Ecto neural progenitor cell (in vitro differentiated cells): Measurements from ENCODE around the gene DCLK1.
"Not testable (repeated sequence)": the region's sequence is repeated elsewhere in the genome, so short reads cannot be mapped to it uniquely, and the experiment has no call there.

Experiments
- DNase-seq: peaks from one replicate; pipeline ENCODE4 v3.0.0-alpha.2; 2018; ENCODE audit warnings: low spot score

Gene DCLK1

GRCh38 chr13:36086117-36086516 lies 45.1 kb downstream of the DCLK1 start:
- no peak for DNase-seq

GRCh38 chr13:36084131-36084530 lies 47.1 kb downstream of the DCLK1 start:
- DNase-seq, result no peak

GRCh38 chr13:36082806-36083205 lies 48.4 kb downstream of the DCLK1 start:
- no peak for DNase-seq

- DNase-seq, result no peak
These were observed 48.8 kb downstream of the DCLK1 start for GRCh38 chr13:36082396-36082795.

GRCh38 chr13:36076211-36076610 lies 55.0 kb downstream of the DCLK1 start:
- no peak for DNase-seq

- DNase-seq, result no peak
These were observed 56.5 kb downstream of the DCLK1 start for GRCh38 chr13:36074659-36075058.

GRCh38 chr13:36072152-36072935 lies 58.8 kb downstream of the DCLK1 start:
- DNase-seq, result no peak

- DNase-seq, result not testable (repeated sequence)
These were observed 60.5 kb downstream of the DCLK1 start for GRCh38 chr13:36070504-36071192.

GRCh38 chr13:36069881-36070366 lies 61.3 kb downstream of the DCLK1 start:
- no peak for DNase-seq

- no peak for DNase-seq
These were observed 62.2 kb downstream of the DCLK1 start for GRCh38 chr13:36068991-36069390.

GRCh38 chr13:36068566-36068965 lies 62.6 kb downstream of the DCLK1 start:
- no peak for DNase-seq

GRCh38 chr13:36067746-36068381 lies 63.3 kb downstream of the DCLK1 start:
- no peak for DNase-seq

- DNase-seq, result no peak
These were observed 68.9 kb downstream of the DCLK1 start for GRCh38 chr13:36062249-36062648.

- DNase-seq, result no peak
These were observed 69.6 kb downstream of the DCLK1 start for GRCh38 chr13:36061621-36062020.

GRCh38 chr13:36061054-36061453 lies 70.1 kb downstream of the DCLK1 start:
- DNase-seq, result no peak

- DNase-seq, result no peak
These were observed 71.9 kb downstream of the DCLK1 start for GRCh38 chr13:36059321-36059720.

GRCh38 chr13:36058116-36058515 lies 73.1 kb downstream of the DCLK1 start:
- no peak for DNase-seq

GRCh38 chr13:36057547-36057946 lies 73.6 kb downstream of the DCLK1 start:
- no peak for DNase-seq

GRCh38 chr13:36057041-36057440 lies 74.1 kb downstream of the DCLK1 start:
- DNase-seq, result no peak

GRCh38 chr13:36055366-36055765 lies 75.8 kb downstream of the DCLK1 start:
- DNase-seq, result no peak

GRCh38 chr13:36054041-36054440 lies 77.1 kb downstream of the DCLK1 start:
- no peak for DNase-seq

GRCh38 chr13:36051082-36051481 lies 80.1 kb downstream of the DCLK1 start:
- DNase-seq, result no peak

GRCh38 chr13:36046672-36047071 lies 84.5 kb downstream of the DCLK1 start:
- no peak for DNase-seq
